Activated B cell treated with CpG ODN at 0.5 μM for 24 hours (primary cell): ENCODE measurements around the gene ADAMTS12. TPM values are rescaled to one million over a fixed set of nuclear protein-coding genes. Genes with fewer than 3 reads are reported as not detected.

Experiments
- ATAC-seq: fragments of 200-7000 bp; cut with Tn5 transposase; one replicate; pipeline ENCODE4 v1.10.0; 2021; ENCODE audit warnings: low read depth, mild to moderate bottlenecking, moderate library complexity
- CTCF ChIA-PET: fragments of 350-600 bp; sonication (Branson Sonifier 250); formaldehyde crosslinking; loops from one replicate; lab custom pipeline; 2021; ENCODE audit warnings: antibody characterized with exemption; lab: Charles Lee
- POLR2A ChIA-PET: fragments of 350-600 bp; sonication (Branson Sonifier 250); formaldehyde crosslinking; loops from one replicate; lab custom pipeline; 2021; ENCODE audit warnings: antibody characterized with exemption; lab: Charles Lee
- DNase-seq: peaks from one replicate; pipeline ENCODE4 v3.0.0; 2022
- H3K27ac Mint-ChIP-seq: one replicate; pipeline ENCODE4 v1.8.0; 2020; ENCODE audit warnings: mixed read lengths
- H3K27me3 Mint-ChIP-seq: one replicate; pipeline ENCODE4 v1.8.0; 2021; ENCODE audit warnings: mixed read lengths
- H3K36me3 Mint-ChIP-seq: one replicate; pipeline ENCODE4 v1.8.0; 2021; ENCODE audit warnings: low read depth, mixed read lengths
- H3K4me1 Mint-ChIP-seq: one replicate; pipeline ENCODE4 v1.8.0; 2021; ENCODE audit warnings: mixed read lengths
- H3K4me3 Mint-ChIP-seq: one replicate; pipeline ENCODE4 v1.8.0; 2020; ENCODE audit warnings: mild to moderate bottlenecking, mixed read lengths
- H3K9me3 Mint-ChIP-seq: one replicate; pipeline ENCODE4 v1.8.0; 2020; ENCODE audit warnings: mixed read lengths
- CTCF ChIP-seq: fragments of 200-600 bp; IDR thresholded peaks from one replicate; pipeline ENCODE4 v1.8.0; 2022; ENCODE audit warnings: antibody characterized with exemption, mild to moderate bottlenecking
- intact Hi-C: fragments of 100-400 bp; cut with micrococcal nuclease; formaldehyde crosslinking; loops from one replicate; pipeline ENCODE4 v1.15.1; 2024
- total RNA-seq: library from RNA; stranded (reverse); gene quantifications from 2 replicates; pipeline ENCODE4 v1.2.3, GENCODE V29; 2022

Gene ADAMTS12
- total RNA-seq, 1 donor from 2014 or later = not detected

- no peak overlapping the region for H3K27ac Mint-ChIP-seq
- H3K4me3 Mint-ChIP-seq = no peak overlapping the region
- H3K36me3 Mint-ChIP-seq = no peaks in the 10 kb centered on the region
- no peak for TF ChIP-seq CTCF
- no peaks in the 10 kb centered on the region for H3K4me1 Mint-ChIP-seq
- no peaks in the 10 kb centered on the region for H3K9me3 Mint-ChIP-seq
- ATAC-seq = no peak
- CTCF ChIA-PET = no interaction called here
- POLR2A ChIA-PET = no interaction called here
- no peaks in the 10 kb centered on the region for H3K27me3 Mint-ChIP-seq
- intact Hi-C loops = no loop called here
- no peak for DNase-seq
Observed at GRCh38 chr5:33720176-33720575, 171.6 kb downstream of the ADAMTS12 start.

- Mint-ChIP-seq H3K4me3 (no peak overlapping the region), H3K36me3 (no peaks in the 10 kb centered on the region), H3K9me3 (no peaks in the 10 kb centered on the region), H3K27ac (no peak overlapping the region), H3K27me3 (no peaks in the 10 kb centered on the region), H3K4me1 (no peaks in the 10 kb centered on the region)
- ATAC-seq (no peak), DNase-seq (no peak)
- CTCF ChIA-PET = no interaction called here
- POLR2A ChIA-PET = no interaction called here
- no peak for TF ChIP-seq CTCF
- intact Hi-C loops = no loop called here
Observed at GRCh38 chr5:33719769-33720168, 172.0 kb downstream of the ADAMTS12 start.

- DNase-seq (no peak), ATAC-seq (no peak)
- CTCF ChIA-PET = no interaction called here
- POLR2A ChIA-PET = no interaction called here
- Mint-ChIP-seq H3K4me1 (peaks cover 40% of the 10 kb centered on the region), H3K4me3 (no peak overlapping the region), H3K27me3 (no peaks in the 10 kb centered on the region), H3K36me3 (no peaks in the 10 kb centered on the region), H3K9me3 (peaks cover 5% of the 10 kb centered on the region), H3K27ac (no peak overlapping the region)
- no peak for TF ChIP-seq CTCF
- intact Hi-C loops = no loop called here
Observed at GRCh38 chr5:33715661-33716060, 176.1 kb downstream of the ADAMTS12 start.

GRCh38 chr5:33713136-33713765 lies 178.5 kb downstream of the ADAMTS12 start:
- Mint-ChIP-seq H3K27me3 (no peaks in the 10 kb centered on the region), H3K9me3 (peaks cover 7% of the 10 kb centered on the region), H3K4me1 (peaks cover 43% of the 10 kb centered on the region), H3K27ac (peak overlapping the region; percentile 82), H3K4me3 (peak overlapping the region; percentile 48), H3K36me3 (no peaks in the 10 kb centered on the region)
- POLR2A ChIA-PET = interaction anchor here (0.9 kb wide), 1 partner anchor 273 kb away, joined by 3 read pairs; the partner anchor contains the start of gene TARS1
- TF ChIP-seq CTCF = no peak
- CTCF ChIA-PET = no interaction called here
- DNase-seq (no peak), ATAC-seq (peak; percentile 65)
- intact Hi-C loops = loop anchor here (2.0 kb wide), 1 partner anchor 36 kb away; no protein-coding TSS in a partner anchor

GRCh38 chr5:33712664-33713063 lies 179.1 kb downstream of the ADAMTS12 start:
- intact Hi-C loops = loop anchor here (2.0 kb wide), 1 partner anchor 36 kb away; no protein-coding TSS in a partner anchor
- no peak for TF ChIP-seq CTCF
- no peak for ATAC-seq
- peaks cover 9% of the 10 kb centered on the region for H3K9me3 Mint-ChIP-seq
- no peaks in the 10 kb centered on the region for H3K27me3 Mint-ChIP-seq
- no peak for DNase-seq
- peaks cover 43% of the 10 kb centered on the region for H3K4me1 Mint-ChIP-seq
- ChIA-PET CTCF (no interaction called here), POLR2A (interaction anchor here (0.9 kb wide), 1 partner anchor 272 kb away, joined by 3 read pairs; the partner anchor contains the start of gene TARS1)
- peak overlapping the region; percentile 82 for H3K27ac Mint-ChIP-seq
- no peak overlapping the region for H3K4me3 Mint-ChIP-seq
- no peaks in the 10 kb centered on the region for H3K36me3 Mint-ChIP-seq
